ENCODE measurements around the gene MAP4K4. TPM values are rescaled to one million over a fixed set of nuclear protein-coding genes. Genes with fewer than 3 reads are reported as not detected.
A peak's percentile ranks its signal among the peaks of the same experiment; 100 is the strongest.

Gene MAP4K4
- total and polyA plus RNA-seq, 2 experiments from 2014 or later = 20.3 to 115 TPM

DNA sequence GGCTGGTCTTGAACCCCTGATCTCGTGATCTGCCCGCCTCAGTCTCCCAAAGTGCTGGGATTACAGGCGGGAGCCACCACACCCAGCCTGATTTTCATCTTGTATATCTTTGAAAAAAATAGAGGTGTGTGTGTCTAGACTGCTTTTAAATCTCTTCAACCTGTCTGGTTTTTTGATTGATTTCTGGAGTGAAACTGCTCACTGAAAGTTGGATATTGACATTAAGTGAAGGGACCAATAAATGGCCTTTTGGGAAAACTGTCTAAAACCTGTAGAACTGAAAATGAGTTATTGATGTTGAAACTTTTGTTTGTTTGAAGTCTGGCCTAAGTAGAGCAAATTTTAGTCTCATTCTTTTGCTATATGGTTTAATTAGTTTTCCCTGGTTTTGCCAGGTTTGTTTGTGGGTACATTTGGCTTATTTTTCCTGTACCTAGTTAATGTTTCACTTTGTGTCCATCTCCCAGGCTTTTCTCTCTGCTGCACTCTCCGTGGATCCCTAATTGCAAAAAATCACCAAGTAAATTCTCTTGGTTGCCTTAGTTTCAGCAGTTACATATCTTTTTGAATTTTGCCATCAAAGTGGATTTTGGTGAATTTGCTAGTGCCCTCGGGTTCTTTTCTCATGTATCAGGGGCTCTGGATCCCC is 144.3 kb downstream of the MAP4K4 start:
- Histone ChIP-seq H3K4me2 (ENCODE audit: unreplicated experiment) (no peak overlapping the region), H3K9me3 (ENCODE audit: low read depth) (no peaks in the 10 kb centered on the region), H3F3A (ENCODE audit: insufficient read depth) (peaks cover 80% of the 10 kb centered on the region), H3K9ac (no peak overlapping the region), H3K4me1 (ENCODE audit: insufficient read depth) (peaks cover 29% of the 10 kb centered on the region), H2AFZ (no peak overlapping the region), H3K36me3 (ENCODE audit: low read depth) (peaks cover 82% of the 10 kb centered on the region), H3K4me3 (no peak overlapping the region), H3K27me3 (replicated peaks; ENCODE audit: insufficient read depth) (no peaks in the 10 kb centered on the region), H3K79me2 (ENCODE audit: insufficient read depth) (peaks cover 87% of the 10 kb centered on the region), H3K27ac (no peak overlapping the region), H4K20me1 (ENCODE audit: insufficient read depth) (0 out of 2 replicates have a peak, but pooled peaks cover 3% of the 10 kb centered on the region), H3K9me2 (ENCODE audit: insufficient read depth) (no peaks in the 10 kb centered on the region)
- 96% methylated on average over 5 of the region's 5 CpGs for WGBS, 2 experiments (ENCODE audit: low coverage in 1 of 2, low lambda C conversion rate in 2 of 2, missing lambda C conversion rate in 2 of 2)
- in situ Hi-C loops (cut with MboI) = loop anchor here (10.0 to 25.0 kb wide), 2 partner anchors 330 to 427 kb away; no protein-coding TSS in a partner anchor
- DNase-seq = no peak
- TF ChIP-seq EZH2phosphoT487 (IDR thresholded peaks at IDR 0.05; ENCODE audit: insufficient read depth, low read depth) = no peak
- TF ChIP-seq EZH2 (IDR thresholded peaks at IDR 0.05; ENCODE audit: insufficient read depth, poor library complexity, severe bottlenecking) = no peak

DNA sequence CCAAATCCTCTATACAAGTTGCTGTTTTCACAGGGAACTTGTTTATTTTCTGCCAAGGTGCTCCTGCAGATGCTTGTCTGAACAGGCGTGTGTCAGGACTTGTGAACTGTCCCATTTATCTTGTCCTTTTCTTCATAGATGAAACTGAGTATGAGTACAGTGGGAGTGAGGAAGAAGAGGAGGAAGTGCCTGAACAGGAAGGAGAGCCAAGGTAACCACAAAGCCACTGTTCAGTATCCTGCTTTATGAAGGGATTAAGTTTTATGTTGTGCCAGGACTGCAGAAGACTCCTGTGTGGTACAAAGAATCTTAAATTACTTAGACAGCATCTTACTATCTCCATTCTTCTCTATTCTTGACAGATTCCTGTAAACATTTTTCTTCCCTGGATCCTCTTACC is 145.0 kb downstream of the MAP4K4 start:
- Histone ChIP-seq H3K27me3 (replicated peaks; ENCODE audit: insufficient read depth) (no peaks in the 10 kb centered on the region), H3K36me3 (ENCODE audit: low read depth) (peaks cover 82% of the 10 kb centered on the region), H3K79me2 (ENCODE audit: insufficient read depth) (peaks cover 86% of the 10 kb centered on the region), H3K27ac (peak overlapping the region; percentile 65), H3K9ac (no peak overlapping the region), H3K4me2 (ENCODE audit: unreplicated experiment) (peak overlapping the region; percentile 40), H3K9me3 (ENCODE audit: low read depth) (no peaks in the 10 kb centered on the region), H3K4me1 (ENCODE audit: insufficient read depth) (peaks cover 27% of the 10 kb centered on the region), H2AFZ (no peak overlapping the region), H4K20me1 (ENCODE audit: insufficient read depth) (0 out of 2 replicates have a peak, but pooled peaks cover 3% of the 10 kb centered on the region), H3K9me2 (ENCODE audit: insufficient read depth) (no peaks in the 10 kb centered on the region), H3F3A (ENCODE audit: insufficient read depth) (peaks cover 81% of the 10 kb centered on the region), H3K4me3 (no peak overlapping the region)
- DNase-seq = no peak
- TF ChIP-seq EZH2 (IDR thresholded peaks at IDR 0.05; ENCODE audit: insufficient read depth, poor library complexity, severe bottlenecking) (no peak), EZH2phosphoT487 (IDR thresholded peaks at IDR 0.05; ENCODE audit: insufficient read depth, low read depth) (no peak)
- 83 to 88% methylated on average over 1 of the region's 1 CpG for WGBS, 2 experiments (ENCODE audit: low coverage in 1 of 2, low lambda C conversion rate in 2 of 2, missing lambda C conversion rate in 2 of 2)
- in situ Hi-C loops (cut with MboI) = loop anchor here (10.0 to 25.0 kb wide), 2 partner anchors 330 to 428 kb away; no protein-coding TSS in a partner anchor

DNA sequence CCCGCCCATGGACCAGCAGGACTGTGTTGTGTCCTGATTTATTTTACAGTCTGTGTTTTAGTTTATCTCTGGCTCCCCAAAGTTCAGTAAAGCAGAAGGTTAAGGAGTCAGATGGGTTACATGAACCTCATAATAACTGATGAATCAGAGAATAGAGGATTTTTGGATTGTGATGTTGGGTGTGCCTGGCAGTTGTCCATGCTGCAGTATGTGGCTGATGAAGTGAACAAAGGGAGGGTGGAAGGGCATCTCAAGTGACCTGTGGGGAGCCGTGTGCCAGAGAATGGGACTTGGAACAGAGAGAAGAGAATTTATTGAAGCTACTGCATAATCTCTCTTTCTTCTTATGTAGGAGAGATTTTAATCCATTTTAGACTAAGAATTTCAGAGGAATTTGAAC is 145.5 kb downstream of the MAP4K4 start:
- WGBS, 2 experiments (ENCODE audit: low coverage in 1 of 2, low lambda C conversion rate in 2 of 2, missing lambda C conversion rate in 2 of 2) = 41 to 51% methylated on average over 2 of the region's 2 CpGs
- Histone ChIP-seq H3K9ac (peak overlapping the region; percentile 23; the same call in 1 of the 2 replicates), H4K20me1 (ENCODE audit: insufficient read depth) (0 out of 2 replicates have a peak, but pooled peaks cover 3% of the 10 kb centered on the region)

DNA sequence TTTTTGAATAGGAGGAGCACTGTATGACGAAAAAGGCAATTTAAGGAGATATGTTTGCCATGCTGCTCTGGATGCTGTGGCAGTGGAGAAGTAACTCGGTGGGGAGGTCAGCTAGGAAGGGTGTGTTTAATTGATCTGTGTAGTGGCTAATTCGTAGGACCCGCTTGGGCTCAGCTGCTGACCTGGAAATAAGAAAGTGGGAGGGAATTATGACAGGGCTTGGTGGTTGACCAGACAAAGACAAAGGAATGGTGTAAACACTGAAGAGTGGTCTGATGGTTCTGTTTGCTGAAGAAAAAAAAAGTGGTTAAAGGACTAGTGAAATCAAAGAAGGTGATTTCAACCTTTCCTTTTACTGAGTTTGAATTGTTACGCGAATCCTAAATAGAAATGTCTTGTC is 146.0 kb downstream of the MAP4K4 start:
- TF ChIP-seq EZH2 (IDR thresholded peaks at IDR 0.05; ENCODE audit: insufficient read depth, poor library complexity, severe bottlenecking) = no peak
- no peak for TF ChIP-seq EZH2phosphoT487 (IDR thresholded peaks at IDR 0.05; ENCODE audit: insufficient read depth, low read depth)
- no peaks in the 10 kb centered on the region for H3K9me3 ChIP-seq (ENCODE audit: low read depth)
- H3K27me3 ChIP-seq (replicated peaks; ENCODE audit: insufficient read depth) = no peaks in the 10 kb centered on the region
- H3K4me2 ChIP-seq (ENCODE audit: unreplicated experiment) = peak overlapping the region; percentile 40
- peaks cover 85% of the 10 kb centered on the region for H3F3A ChIP-seq (ENCODE audit: insufficient read depth)
- H3K4me1 ChIP-seq (ENCODE audit: insufficient read depth) = peaks cover 33% of the 10 kb centered on the region
- no peak overlapping the region for H2AFZ ChIP-seq
- in situ Hi-C loops (cut with MboI) = loop anchor here (10.0 to 25.0 kb wide), 2 partner anchors 331 to 429 kb away; no protein-coding TSS in a partner anchor
- H3K9me2 ChIP-seq (ENCODE audit: insufficient read depth) = no peaks in the 10 kb centered on the region
- H3K79me2 ChIP-seq (ENCODE audit: insufficient read depth) = peaks cover 86% of the 10 kb centered on the region
- H3K4me3 ChIP-seq = no peak overlapping the region
- WGBS, 2 experiments (ENCODE audit: low coverage in 1 of 2, low lambda C conversion rate in 2 of 2, missing lambda C conversion rate in 2 of 2) = 86 to 91% methylated on average over 6 of the region's 6 CpGs
- peaks cover 82% of the 10 kb centered on the region for H3K36me3 ChIP-seq (ENCODE audit: low read depth)
- peak overlapping the region; percentile 23; the same call in 1 of the 2 replicates for H3K9ac ChIP-seq
- H3K27ac ChIP-seq = peak overlapping the region; percentile 65
- no peak for DNase-seq
- H4K20me1 ChIP-seq (ENCODE audit: insufficient read depth) = 0 out of 2 replicates have a peak, but pooled peaks cover 3% of the 10 kb centered on the region

More for the DNA sequence above, 145.5 kb downstream of the MAP4K4 start:
- Histone ChIP-seq H3K4me1 (ENCODE audit: insufficient read depth) (peaks cover 30% of the 10 kb centered on the region), H3K9me2 (ENCODE audit: insufficient read depth) (no peaks in the 10 kb centered on the region), H3F3A (ENCODE audit: insufficient read depth) (peaks cover 85% of the 10 kb centered on the region), H3K4me2 (ENCODE audit: unreplicated experiment) (peak overlapping the region; percentile 40), H3K79me2 (ENCODE audit: insufficient read depth) (peaks cover 86% of the 10 kb centered on the region), H3K27ac (peak overlapping the region; percentile 65), H3K36me3 (ENCODE audit: low read depth) (peaks cover 81% of the 10 kb centered on the region), H3K9me3 (ENCODE audit: low read depth) (no peaks in the 10 kb centered on the region), H2AFZ (no peak overlapping the region), H3K4me3 (no peak overlapping the region), H3K27me3 (replicated peaks; ENCODE audit: insufficient read depth) (no peaks in the 10 kb centered on the region)
- no peak for TF ChIP-seq EZH2 (IDR thresholded peaks at IDR 0.05; ENCODE audit: insufficient read depth, poor library complexity, severe bottlenecking)
- TF ChIP-seq EZH2phosphoT487 (IDR thresholded peaks at IDR 0.05; ENCODE audit: insufficient read depth, low read depth) = no peak
- peak; percentile 77 for DNase-seq
- in situ Hi-C loops (cut with MboI) = loop anchor here (10.0 to 25.0 kb wide), 2 partner anchors 331 to 428 kb away; no protein-coding TSS in a partner anchor

Measured in GM23248 (cell line).